AG09319 (cell line): ENCODE results near the gene ABHD13.
"Not testable (repeated sequence)": the region's sequence is repeated elsewhere in the genome, so short reads cannot be mapped to it uniquely, and the experiment has no call there.

Experiments
- DNase-seq: peaks from one replicate; pipeline ENCODE4 v3.0.0-alpha.2; 2010; ENCODE audit warnings: low read depth; ENCODE audit errors: extremely low read depth
- TF ChIP-seq, protein P1 (sequence below): IDR thresholded peaks from 2 replicates; pipeline ENCODE4 v1.5.1; 2011; ENCODE audit warnings: low read depth, mild to moderate bottlenecking, inconsistent platforms, low read length, moderate library complexity

The ABHD13 gene

GRCh38 chr13:108212886-108213285 lies 5.3 kb upstream of the ABHD13 start:
- TF ChIP-seq, protein P1, sequence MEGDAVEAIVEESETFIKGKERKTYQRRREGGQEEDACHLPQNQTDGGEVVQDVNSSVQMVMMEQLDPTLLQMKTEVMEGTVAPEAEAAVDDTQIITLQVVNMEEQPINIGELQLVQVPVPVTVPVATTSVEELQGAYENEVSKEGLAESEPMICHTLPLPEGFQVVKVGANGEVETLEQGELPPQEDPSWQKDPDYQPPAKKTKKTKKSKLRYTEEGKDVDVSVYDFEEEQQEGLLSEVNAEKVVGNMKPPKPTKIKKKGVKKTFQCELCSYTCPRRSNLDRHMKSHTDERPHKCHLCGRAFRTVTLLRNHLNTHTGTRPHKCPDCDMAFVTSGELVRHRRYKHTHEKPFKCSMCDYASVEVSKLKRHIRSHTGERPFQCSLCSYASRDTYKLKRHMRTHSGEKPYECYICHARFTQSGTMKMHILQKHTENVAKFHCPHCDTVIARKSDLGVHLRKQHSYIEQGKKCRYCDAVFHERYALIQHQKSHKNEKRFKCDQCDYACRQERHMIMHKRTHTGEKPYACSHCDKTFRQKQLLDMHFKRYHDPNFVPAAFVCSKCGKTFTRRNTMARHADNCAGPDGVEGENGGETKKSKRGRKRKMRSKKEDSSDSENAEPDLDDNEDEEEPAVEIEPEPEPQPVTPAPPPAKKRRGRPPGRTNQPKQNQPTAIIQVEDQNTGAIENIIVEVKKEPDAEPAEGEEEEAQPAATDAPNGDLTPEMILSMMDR = no peak
- DNase-seq = no peak

DNA sequence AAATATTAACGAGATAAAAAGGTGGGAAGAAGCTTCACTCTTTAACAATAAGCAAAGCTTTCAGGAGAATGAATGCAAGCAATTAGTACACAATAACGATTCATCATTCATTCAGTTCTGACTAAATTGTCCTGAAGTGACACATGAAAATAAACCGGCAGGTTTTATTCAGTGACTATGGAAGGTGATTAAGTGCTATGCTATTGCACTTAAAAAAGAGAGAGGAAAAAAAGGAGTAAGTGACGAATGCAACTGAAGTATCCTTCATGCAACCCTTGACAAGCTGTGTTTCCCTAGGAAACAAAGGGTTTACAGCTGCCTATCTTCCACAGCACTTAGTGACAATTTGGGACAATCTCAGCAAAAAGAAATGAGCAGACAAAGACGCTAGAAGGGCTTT lies 4.2 kb upstream of the ABHD13 start:
- TF ChIP-seq, protein P1 = no peak
- DNase-seq = no peak

GRCh38 chr13:108214441-108215271 lies 3.5 kb upstream of the ABHD13 start:
- DNase-seq = no peak

DNA sequence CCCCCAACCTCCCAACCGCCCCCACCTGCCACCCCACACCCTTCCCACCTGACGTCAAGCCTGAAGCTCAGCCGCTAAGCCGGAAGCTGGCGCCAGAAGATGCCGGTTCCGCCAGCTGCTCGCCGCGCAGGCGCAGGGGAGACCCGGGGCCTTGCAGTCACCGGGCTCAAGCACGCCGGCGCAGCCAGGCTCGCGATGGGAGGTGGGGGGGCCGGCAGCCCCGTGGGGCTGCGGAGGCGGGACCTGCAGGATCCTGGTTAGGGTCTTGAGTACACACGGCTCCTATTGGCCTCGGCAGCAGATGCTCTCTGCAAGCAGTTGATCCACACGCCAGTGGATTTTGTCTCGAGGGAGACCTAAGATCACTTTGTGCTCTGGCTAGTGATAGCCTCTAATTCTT lies 2.8 kb upstream of the ABHD13 start, which contains the start of gene LIG4:
Gene LIG4, minus strand, starts transcription at position 101 of the 400 bp plus-strand sequence. CDS start 4,268 bp downstream, outside the sequence.
- TF ChIP-seq, protein P1 = no peak
- DNase-seq = peak; percentile 84

More at GRCh38 chr13:108214441-108215271, 3.5 kb upstream of the ABHD13 start:
- TF ChIP-seq, protein P1 = no peak

DNA sequence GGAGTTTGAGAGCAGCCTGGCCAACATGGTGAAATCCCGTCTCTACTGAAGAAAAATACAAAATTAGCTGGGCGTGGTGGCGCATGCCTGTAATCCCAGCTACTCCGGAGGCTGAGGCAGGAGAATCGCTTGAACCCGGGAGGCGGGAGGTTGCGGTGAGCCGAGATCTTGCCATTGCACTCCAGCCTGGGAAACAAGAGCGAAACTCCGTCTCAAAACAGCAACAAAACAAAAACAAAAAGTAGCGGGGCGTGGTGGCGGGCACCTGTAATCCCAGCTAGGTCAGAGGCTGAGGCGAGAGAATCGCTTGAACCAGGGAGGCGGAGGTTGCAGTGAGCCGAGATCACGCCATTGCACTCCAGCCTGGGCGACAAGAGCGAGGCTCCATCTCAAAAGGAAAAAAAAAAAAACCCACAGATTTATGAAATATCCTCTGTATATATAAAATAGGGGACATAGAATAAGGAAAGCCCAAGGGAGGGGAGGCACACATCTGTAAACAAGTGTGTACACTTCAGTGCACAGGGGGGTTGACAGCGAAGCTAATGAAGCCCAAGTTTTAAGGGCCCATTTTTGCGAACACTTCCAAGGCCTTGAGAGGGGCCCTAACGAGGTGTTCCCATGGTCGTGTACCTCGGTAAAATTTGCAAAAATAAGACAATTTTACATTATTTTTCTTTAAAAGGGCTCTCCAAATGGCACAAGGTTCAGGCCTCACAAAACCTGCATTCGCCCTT lies 717 bp upstream of the ABHD13 start:
- DNase-seq = not testable (repeated sequence)

DNA sequence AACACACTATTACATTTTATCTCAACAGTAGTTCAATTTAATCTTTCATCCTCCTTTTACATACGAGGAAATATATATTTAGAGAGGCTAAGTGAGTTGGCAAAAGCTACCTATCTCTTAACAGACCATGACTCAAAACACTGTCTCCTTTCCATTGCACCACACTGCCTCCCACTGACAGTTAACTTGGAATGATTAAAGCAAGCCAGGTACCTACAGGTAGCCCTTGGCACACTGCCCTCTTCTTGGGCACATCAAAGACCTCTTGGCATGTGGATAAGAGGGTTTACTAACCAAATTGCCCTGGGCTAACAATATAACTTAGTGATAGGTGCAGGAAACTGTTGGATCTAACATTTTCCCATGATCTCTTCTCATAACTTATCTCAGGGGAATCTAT lies 1.8 kb downstream of the ABHD13 start:
- TF ChIP-seq, protein P1 = no peak
- DNase-seq = no peak

DNA sequence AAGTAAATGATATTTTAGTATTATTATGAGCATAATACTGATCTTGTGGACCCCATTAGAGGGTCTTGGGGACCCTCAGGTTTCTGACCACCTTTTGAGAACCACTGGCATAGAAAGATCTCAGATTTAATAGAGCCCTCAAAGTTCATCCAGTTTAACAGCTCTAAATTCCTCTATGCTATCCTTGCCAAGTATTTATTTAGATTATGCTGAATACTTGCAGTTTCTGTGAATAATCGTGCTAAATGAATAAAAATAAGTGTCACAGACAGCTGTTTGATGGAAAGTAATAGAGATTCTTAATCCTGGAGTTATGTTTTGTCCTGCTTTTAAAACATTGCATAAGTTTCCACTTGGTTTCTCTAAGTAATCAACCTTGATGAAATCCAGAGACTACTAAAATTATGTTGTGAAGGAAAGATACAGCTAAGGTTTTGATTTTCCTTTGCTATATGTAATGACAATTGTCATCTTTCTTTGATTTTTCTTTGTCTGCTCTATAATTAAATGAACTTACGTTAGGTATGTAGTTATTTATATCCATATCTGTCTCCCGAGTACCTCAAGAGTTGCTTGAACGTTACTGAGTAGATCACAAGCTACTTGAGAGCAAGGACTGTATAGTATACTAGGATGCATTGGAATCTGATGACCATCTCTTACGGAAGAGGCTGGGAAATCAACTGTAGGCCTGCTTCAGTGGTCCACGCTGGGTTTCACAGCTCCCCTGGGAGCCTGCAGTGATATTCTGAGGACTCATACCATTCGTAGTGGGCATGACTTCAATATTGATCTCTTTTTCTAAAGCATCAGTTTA lies 5.7 kb downstream of the ABHD13 start:
- TF ChIP-seq, protein P1 = no peak

More for the DNA sequence above, 5.7 kb downstream of the ABHD13 start:
- no peak for DNase-seq
